ENCODE results near the gene CTIF. TPM values are rescaled to one million over a fixed set of nuclear protein-coding genes. Genes with fewer than 3 reads are reported as not detected.
A peak's percentile ranks its signal among the peaks of the same experiment; 100 is the strongest.

The CTIF gene
- total RNA-seq, 1 donor from 2014 or later, result 48.5 TPM

DNA sequence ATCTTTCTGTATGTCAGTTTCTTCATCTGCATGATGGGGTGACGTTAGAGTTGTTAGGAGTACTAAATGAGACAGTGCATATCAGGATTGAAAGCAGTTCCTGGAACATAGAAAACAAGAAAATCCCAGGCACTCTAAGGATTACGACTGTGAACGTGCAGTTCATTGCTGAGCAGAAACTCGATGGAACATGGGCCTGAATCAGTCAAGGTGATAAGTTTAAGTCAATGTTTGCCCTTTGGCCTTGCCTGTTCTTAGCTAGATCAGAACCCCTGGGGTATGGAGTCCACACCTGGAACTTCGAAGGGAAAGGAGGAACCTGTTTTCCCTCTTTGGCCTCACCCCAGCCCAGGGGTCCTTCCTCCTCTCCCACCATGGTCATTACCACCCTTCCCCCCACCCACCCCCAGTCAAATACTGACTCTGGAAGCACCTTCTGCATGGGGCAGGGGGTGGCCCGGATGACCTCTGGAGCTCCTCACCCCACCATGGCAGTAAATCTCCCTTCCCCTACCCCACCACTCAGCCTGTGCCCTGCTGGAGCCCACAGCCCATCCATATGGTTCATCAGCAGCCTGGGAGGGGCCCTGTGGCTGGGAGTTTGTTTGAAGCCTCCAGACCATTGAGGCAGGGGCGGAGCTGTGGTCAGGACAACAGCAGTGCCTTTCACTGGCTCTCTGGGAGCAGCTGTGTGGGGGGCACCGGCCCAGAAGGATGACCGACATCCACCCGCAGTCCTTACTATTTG, 247.8 kb downstream of the CTIF start:
- no peak overlapping the region for H3K4me3 Mint-ChIP-seq

DNA sequence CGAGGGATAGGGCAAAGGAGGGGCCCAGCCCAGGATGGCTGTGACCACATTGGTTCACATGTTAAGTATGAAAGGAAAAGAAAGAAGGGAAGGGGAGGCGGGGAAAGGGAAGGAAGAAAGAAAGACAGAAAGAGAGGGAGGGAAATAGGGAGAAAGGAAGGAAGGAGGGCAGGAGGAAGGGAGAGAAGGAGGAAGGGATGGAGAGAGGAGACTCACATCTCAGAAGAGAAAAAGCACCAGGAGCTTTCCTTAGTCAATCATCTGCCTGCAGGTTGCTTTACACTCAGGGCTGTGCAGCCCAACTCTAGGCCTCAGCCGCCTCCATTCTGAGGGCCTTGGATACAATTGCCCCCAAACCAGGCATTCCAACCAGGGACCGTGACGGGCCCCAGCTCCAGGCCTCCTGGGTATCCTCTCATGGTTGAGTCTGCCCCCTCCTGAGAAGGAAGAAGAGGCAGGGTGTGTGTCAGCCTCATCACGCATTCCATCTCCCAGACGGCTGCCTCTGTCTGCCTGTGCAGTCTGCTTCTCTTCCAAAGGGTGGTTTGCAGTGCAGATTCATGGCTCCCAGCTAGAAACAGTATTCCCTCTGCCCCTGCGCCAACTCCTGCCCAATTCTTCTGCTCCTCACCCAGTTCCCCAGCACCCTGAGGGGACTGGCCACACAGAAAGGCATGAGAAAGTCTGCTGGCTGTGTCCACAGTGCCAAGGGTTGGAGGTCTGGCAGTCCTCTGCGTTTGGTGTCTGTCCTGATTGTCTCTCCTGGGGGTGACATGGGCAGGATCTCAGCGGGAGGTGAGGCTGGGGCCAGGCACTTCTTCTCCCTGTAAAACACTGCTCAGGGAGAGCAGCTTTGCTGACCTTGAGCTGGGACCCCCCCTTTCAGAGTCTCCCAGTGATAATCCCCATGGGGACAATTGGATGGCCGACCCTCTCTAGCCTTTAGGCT, 248.6 kb downstream of the CTIF start:
- TF ChIP-seq CTCF (conservative IDR thresholded peaks at IDR 0.05), result no peak
- H3K4me1 Mint-ChIP-seq (ENCODE audit: unreplicated experiment), result peaks cover 33% of the 10 kb centered on the region
- H3K9me3 Mint-ChIP-seq, result no peaks in the 10 kb centered on the region
- H3K4me3 Mint-ChIP-seq, result no peak overlapping the region
- no peaks in the 10 kb centered on the region for H3K27me3 Mint-ChIP-seq
- peak overlapping the region; percentile 23 for H3K27ac Mint-ChIP-seq
- DNase-seq (ENCODE audit: extremely low spot score, unreplicated experiment), result no peak
- peaks cover 16% of the 10 kb centered on the region for H3K36me3 Mint-ChIP-seq

More for the DNA sequence above, 247.8 kb downstream of the CTIF start:
- DNase-seq (ENCODE audit: extremely low spot score, unreplicated experiment), result no peak
- Mint-ChIP-seq H3K9me3 (no peaks in the 10 kb centered on the region), H3K27ac (no peak overlapping the region), H3K36me3 (peaks cover 11% of the 10 kb centered on the region), H3K4me1 (ENCODE audit: unreplicated experiment) (peaks cover 31% of the 10 kb centered on the region), H3K27me3 (no peaks in the 10 kb centered on the region)
- no peak for TF ChIP-seq CTCF (conservative IDR thresholded peaks at IDR 0.05)

GRCh38 chr18:48788373-48788772, 249.5 kb downstream of the CTIF start:
- Mint-ChIP-seq H3K36me3 (peaks cover 20% of the 10 kb centered on the region), H3K9me3 (no peaks in the 10 kb centered on the region), H3K27me3 (no peaks in the 10 kb centered on the region), H3K4me3 (no peak overlapping the region), H3K27ac (no peak overlapping the region), H3K4me1 (ENCODE audit: unreplicated experiment) (peaks cover 34% of the 10 kb centered on the region)
- no peak for DNase-seq (ENCODE audit: extremely low spot score, unreplicated experiment)
- no peak for TF ChIP-seq CTCF (conservative IDR thresholded peaks at IDR 0.05)

- Mint-ChIP-seq H3K36me3 (peaks cover 20% of the 10 kb centered on the region), H3K27me3 (no peaks in the 10 kb centered on the region), H3K4me1 (ENCODE audit: unreplicated experiment) (peaks cover 34% of the 10 kb centered on the region), H3K4me3 (no peak overlapping the region), H3K9me3 (no peaks in the 10 kb centered on the region), H3K27ac (no peak overlapping the region)
- no peak for TF ChIP-seq CTCF (conservative IDR thresholded peaks at IDR 0.05)
- no peak for DNase-seq (ENCODE audit: extremely low spot score, unreplicated experiment)
These were observed 250.5 kb downstream of the CTIF start for GRCh38 chr18:48789259-48789812.

GRCh38 chr18:48790226-48790863, 251.5 kb downstream of the CTIF start:
- Mint-ChIP-seq H3K4me3 (no peak overlapping the region), H3K36me3 (peaks cover 20% of the 10 kb centered on the region), H3K4me1 (ENCODE audit: unreplicated experiment) (peaks cover 33% of the 10 kb centered on the region), H3K9me3 (no peaks in the 10 kb centered on the region), H3K27ac (no peak overlapping the region), H3K27me3 (no peaks in the 10 kb centered on the region)
- no peak for TF ChIP-seq CTCF (conservative IDR thresholded peaks at IDR 0.05)
- no peak for DNase-seq (ENCODE audit: extremely low spot score, unreplicated experiment)
